EL (cell line): ENCODE measurements around the gene TBC1D2.
"Not testable (repeated sequence)": the region's sequence is repeated elsewhere in the genome, so short reads cannot be mapped to it uniquely, and the experiment has no call there.

Source experiments
- DNase-seq: peaks from one replicate; pipeline ENCODE4 v3.0.0-alpha.2; 2016

The TBC1D2 gene

DNA sequence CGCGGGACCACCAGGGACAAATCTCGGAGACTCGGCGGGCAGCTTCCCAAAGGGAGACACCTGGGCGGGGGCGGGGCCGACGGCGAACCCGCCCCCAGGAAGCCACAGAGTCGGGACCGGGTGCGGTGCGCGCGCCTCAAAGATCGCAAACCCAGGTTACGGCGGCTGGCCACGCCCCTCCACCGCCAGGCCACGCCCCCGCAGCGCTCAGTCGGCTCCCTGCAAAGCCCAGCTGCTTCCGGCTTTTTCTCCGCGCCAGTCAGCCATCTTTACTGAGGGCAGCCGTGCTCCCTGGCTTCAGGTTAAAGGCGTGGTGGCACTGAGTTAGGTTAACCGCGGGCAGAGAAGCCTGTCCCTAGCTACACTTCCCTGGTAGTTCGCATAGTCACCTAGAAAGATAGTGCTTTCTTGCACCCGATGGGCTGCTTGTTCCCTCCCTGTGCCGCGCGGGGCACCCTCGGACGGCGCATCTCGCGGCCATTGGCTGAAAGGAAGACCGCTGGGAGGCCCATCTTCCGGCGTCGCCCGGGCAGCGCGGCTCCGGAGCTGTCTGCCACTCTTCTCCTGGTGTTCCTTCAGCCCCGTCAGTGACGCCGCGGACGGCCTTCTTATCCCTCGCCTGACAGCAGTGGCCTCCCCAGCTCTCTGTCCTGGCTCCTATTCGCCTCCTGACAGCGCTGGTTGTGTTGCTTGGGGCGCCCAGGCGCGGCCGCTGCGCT is at the start of gene TBC1D2:
TBC1D2 (minus strand) TSS at position 72 of the 719 bp plus-strand sequence. CDS start 108 bp downstream, outside the sequence.
- peak; percentile 94 for DNase-seq

DNA sequence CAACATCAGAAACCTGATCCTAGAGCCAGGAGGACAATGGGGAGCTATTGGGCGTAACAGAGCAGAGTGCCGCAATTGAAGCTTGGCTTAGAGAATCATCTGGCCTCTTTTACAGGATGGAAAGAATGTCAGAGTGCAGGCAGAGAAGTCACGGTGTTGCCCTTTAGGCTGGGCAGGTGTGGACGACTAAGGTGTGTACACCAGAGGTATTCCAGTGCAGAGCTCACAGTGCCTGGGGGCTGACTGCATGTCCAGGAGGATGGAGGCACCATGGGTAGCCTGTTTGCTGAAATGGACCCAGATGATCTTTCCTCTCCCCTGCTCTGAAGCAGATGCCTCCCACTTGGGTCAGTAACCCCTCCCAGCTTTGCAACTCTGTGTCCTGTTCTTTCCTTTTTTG is 48.9 kb upstream of the TBC1D2 start:
- no peak for DNase-seq

- DNase-seq = no peak
These were observed 48.2 kb upstream of the TBC1D2 start for GRCh38 chr9:98303633-98304125.

GRCh38 chr9:98302938-98303632 is 47.6 kb upstream of the TBC1D2 start:
- DNase-seq = no peak

DNA sequence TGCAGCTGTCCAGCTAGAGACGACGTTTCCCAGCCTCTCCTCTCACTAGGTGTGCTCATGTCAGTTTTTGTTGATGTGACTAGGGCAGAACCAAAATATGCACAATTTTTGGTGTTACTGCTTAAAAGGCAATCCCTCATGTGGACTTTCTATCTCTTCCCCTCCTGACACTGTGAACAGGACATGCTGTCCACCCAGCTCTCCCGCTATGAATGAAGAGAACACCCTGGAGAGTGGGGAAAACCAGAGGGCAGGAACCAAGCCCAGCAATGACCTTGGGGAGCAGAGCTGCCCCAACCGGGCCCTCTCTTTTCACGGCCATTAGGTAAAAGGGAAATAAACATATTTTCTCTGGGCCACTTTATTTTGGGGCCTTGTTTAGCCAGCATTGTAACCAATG is 46.7 kb upstream of the TBC1D2 start:
- no peak for DNase-seq

DNA sequence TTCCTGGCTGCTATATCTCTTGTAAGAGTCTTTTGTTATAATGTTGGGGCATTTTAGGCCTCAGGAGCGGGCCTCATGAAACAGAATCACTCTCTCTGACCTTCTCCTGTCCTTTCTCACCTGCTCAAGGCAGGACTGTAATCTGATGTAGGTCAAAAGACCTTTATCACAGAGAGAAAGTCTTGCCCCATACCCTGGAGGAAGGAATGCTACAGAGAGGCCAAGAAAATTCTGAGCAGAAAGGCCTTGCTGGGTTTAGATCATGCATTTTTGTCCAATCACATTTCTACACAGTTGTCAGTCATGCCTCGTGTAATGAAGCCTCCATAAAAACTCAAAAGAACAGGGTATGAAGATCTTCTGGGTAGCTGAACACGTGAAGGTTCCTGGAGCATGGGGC is 45.2 kb upstream of the TBC1D2 start:
- DNase-seq = no peak

DNA sequence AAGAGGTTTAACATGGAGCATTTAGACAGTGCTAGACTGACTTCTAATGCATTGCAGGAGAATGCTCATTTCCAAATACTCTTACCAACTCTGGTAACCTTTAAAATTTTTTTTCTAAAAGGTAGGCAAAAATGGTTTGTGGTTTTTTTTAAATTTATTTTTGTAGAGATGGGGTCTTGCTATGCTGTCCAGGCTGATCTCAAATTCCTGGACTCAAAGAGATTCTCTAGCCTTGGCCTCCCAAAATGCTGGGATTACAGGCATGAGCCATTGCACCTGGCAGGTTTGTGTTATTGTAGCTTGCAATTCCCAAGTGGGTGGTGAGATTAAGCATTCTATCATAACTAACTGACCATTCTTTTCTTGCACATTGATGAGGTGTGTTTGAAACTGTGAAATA is 43.0 kb upstream of the TBC1D2 start:
- DNase-seq = no peak

DNA sequence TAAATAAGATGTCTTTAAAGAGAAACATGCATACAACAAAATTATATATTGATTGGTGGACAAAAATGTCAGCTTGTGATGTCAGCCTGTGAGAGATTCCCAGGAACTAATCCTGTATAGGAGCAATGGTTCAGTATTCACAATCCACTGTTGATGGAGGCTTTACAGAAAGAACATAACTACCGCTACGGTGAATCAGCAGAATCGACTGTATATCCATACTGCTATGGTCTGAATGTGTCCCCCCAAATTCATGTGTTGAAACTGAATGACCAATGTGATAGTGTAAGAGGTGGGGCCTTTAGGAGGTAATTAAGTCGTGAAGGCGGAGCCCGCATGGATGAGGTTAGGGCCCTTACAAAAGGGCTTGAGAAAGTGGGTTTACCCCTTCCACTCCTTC is 40.4 kb upstream of the TBC1D2 start:
- DNase-seq = no peak

DNA sequence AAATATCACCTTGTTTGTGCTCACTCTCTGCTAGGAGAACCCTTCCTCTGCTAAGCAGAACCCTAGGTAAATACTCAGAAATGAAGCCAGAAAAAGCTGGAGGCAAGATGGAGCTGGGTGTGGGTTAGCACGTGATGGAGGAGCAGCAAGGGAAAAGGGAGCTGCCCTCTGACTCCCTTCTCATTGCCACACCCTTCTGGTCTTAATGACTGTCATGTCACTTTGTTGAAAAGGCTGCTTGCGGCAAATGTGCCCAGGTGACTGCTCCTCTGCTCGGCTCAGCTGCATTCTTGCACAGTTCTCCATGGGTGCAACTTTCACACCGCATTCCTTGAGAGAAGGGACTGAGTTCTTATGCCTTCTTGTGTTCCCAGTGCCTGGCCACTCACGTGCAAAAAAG is 36.4 kb upstream of the TBC1D2 start:
- no peak for DNase-seq

- no peak for DNase-seq
These were observed 35.0 kb upstream of the TBC1D2 start for GRCh38 chr9:98290411-98290810.

DNA sequence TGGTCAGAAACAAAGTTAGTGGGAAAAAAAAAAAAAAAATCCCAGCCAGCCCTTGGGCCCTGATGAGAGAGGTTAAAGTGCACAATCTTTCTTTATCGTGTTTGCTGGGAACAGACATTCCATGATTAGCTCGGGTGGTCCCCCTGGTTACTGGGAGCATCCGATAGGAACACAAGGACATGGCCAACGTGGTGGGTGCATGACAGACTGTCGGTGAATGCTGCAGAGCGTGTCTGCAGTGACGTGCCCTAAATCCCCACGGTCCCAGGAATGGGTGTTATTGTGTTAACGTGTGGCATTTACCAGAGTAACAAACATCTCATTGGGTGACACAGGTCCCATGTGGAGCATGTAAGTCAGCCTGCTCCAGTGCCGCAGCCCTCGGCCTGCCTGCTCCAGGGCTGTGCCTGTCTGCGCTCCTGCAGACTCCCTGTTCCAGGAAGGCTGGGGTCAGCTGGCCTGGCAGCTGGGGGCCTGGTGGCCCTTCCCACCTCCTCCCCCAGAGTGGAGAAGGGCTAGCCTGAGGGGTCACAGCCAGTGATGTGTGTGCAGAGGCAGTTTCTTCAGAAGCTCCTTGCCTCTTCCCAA is 34.3 kb upstream of the TBC1D2 start:
- no peak for DNase-seq

GRCh38 chr9:98288881-98289280 is 33.4 kb upstream of the TBC1D2 start:
- DNase-seq = no peak

GRCh38 chr9:98287384-98287783 is 31.9 kb upstream of the TBC1D2 start:
- peak; percentile 25 for DNase-seq

DNA sequence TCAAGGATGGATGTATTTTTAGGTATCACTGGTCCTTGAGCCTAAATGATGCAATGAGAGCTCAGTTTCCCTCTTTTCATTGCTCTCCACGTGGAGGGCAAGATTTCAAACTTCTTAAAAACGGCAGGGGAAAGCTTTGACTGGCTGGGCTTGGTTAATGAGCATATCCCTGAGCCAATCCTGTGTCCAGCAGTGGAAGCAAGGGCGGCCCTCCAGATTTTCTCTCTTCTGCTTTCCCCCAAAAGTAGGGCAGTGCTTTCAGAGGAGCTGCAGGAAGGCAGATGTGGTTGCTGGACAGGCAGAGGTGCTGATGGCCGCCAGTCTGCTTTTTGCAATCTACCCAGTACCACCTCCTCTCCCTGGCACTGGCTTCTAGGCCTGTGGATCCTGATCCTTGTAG is 30.0 kb upstream of the TBC1D2 start:
- no peak for DNase-seq

- no peak for DNase-seq
These were observed 29.3 kb upstream of the TBC1D2 start for GRCh38 chr9:98284754-98285153.

- DNase-seq = not testable (repeated sequence)
These were observed 27.7 kb upstream of the TBC1D2 start for GRCh38 chr9:98283143-98283542.

GRCh38 chr9:98281281-98281680 is 25.8 kb upstream of the TBC1D2 start:
- DNase-seq = no peak

DNA sequence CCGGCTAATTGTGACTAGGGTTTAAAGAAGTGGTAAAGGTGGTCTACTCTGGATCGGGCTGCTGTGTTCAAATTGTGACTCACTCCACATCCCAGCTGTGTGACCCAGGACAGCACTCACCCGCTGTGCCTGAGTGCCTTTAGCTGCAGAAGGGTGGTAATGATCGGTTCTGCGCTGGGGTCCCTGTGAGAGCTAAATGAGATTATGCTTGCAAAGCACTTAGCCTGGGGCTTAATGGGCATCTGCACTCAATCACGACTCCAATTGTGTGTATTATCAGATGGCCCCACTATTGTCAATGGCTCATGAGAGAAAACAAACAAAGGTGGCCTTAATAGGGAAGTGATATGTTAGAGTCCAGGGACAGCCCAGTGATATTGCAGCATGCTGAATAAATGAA is 25.1 kb upstream of the TBC1D2 start:
- DNase-seq = no peak

DNA sequence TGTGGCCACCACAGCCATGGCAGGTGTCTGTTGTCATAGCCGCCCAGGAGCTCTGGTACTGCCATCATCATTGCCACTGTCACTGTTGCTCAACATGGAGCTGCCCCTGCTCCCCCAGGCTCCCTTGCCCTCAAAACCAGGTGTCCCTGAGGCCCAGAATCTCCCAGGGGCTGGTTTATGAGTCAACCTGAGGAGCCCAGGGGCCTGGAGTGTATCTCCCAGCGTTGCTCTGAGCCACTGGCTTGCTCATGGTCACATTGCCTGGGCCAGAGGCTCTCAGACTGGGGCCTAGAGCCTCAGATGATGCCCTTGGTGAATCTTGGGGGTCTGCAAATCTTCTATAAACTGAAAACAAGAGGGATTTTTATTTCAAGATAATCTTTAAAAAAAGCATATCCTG is 24.7 kb upstream of the TBC1D2 start:
- no peak for DNase-seq

- DNase-seq = no peak
These were observed 21.5 kb upstream of the TBC1D2 start for GRCh38 chr9:98276907-98277469.

DNA sequence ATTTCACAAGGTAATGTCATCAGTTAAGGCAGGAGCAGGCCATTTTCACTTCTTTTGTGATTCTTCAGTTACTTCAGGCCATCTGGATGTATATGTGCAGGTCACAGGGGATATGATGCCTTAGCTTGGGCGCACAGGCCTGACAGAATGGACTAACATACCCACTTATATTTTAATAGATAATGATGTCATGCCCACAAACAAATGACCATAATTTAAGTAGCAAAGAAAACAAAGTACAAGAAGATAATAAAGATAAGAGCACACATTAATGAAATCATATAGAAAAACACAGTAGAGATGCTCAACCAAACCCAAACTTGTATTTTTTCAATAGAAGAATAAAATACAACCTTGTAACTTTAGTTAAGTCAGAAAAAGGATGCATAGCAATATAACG is 19.7 kb upstream of the TBC1D2 start:
- no peak for DNase-seq

GRCh38 chr9:98272083-98272482 is 16.6 kb upstream of the TBC1D2 start:
- DNase-seq = no peak

DNA sequence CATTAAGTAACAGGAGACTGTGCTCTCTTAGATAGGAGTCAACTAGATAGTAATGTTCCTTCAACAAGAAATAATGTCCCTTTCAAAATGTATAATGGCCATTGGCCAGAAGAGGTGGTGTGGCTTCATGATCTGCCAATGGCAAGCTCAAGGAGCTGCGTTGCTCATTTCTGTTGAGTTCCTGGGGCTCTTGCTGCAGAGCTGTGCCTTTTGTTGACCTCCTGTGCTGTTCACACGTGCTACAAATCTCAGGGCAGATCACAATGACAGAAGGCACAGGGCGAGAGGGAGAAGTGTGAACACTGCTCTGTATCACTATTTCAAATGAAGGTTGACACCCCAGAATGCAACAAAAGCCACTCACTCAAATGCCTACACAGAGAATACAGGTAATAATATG is 16.0 kb upstream of the TBC1D2 start:
- no peak for DNase-seq

DNA sequence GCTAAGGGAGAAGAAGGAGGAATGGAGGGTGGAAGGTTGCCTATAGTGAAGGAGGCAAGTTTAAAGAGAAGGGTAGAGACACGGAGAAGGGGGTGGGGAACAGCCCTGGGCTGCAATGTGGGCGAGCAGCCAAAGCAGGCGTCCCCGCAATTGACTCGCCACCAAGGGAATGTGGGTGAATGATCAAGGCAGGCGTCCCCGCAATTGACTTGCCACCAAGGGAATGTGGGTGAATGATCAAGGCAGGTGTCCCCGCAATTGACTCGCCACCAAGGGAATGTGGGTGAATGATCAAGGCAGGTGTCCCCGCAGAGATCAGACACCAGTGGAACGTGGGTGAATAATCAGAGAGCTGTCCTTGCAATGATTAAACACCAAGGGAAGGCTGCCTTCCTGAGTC is 14.8 kb upstream of the TBC1D2 start:
- not testable (repeated sequence) for DNase-seq
